HepG2 (cell line): Measurements from ENCODE around the gene TBL3. TPM values are rescaled to one million over a fixed set of nuclear protein-coding genes. Genes with fewer than 3 reads are reported as not detected.

Source experiments
- KAT8 ChIP-seq: IDR thresholded peaks from 2 replicates; pipeline ENCODE4 v1.6.1; 2016; ENCODE audit warnings: missing genetic modification reagents, missing compliant biosample characterization
- RAD21 ChIP-seq: fragments of 450-650 bp; formaldehyde crosslinking; IDR thresholded peaks from 2 replicates; pipeline ENCODE4 v1.5.0; 2020; ENCODE audit warnings: mild to moderate bottlenecking
- ZIK1 ChIP-seq: sonication (generic); formaldehyde crosslinking; IDR thresholded peaks from 2 replicates; pipeline ENCODE4 v1.5.0; 2020; ENCODE audit warnings: mild to moderate bottlenecking, low read depth, missing genetic modification reagents, borderline replicate concordance
- ZNF225 ChIP-seq: sonication (generic); formaldehyde crosslinking; IDR thresholded peaks from 2 replicates; pipeline ENCODE4 v1.4.0; 2020; ENCODE audit warnings: mild to moderate bottlenecking, missing genetic modification reagents
- ZNF451 ChIP-seq: sonication (generic); formaldehyde crosslinking; IDR thresholded peaks from 2 replicates; pipeline ENCODE4 v1.5.0; 2020; ENCODE audit warnings: mild to moderate bottlenecking, missing genetic modification reagents
- ZNF558 ChIP-seq: sonication (generic); formaldehyde crosslinking; IDR thresholded peaks from 2 replicates; pipeline ENCODE4 v1.9.0; 2022; ENCODE audit warnings: mild to moderate bottlenecking, missing genetic modification reagents, borderline replicate concordance
- ZNF652 ChIP-seq: IDR thresholded peaks from 2 replicates; pipeline ENCODE4 v1.6.1; 2016; ENCODE audit warnings: low read depth, borderline replicate concordance
- ZNF841 ChIP-seq: sonication (generic); formaldehyde crosslinking; IDR thresholded peaks from 2 replicates; pipeline ENCODE4 v1.8.1; 2023; ENCODE audit warnings: missing genetic modification reagents, borderline replicate concordance
- polyA plus RNA-seq, 8 experiments: library from polyadenylated mRNA; depleted of rRNA in 3 of 8; stranded (reverse) in 7 of 8; unstranded in 1 of 8; fragments of >200 nt; fragmentation: Illumina TruSeq in 4 of 8; extraction: Trizol in 4 of 8; gene quantifications; 2 replicates each; pipeline versions ENCODE4 v1.2.1 to v1.2.3, GENCODE V29; 2011 to 2016; ENCODE audit warnings: low read depth in 4 of 8, missing spikeins in 1 of 8, mixed read lengths in 1 of 8; ENCODE audit not compliant: insufficient read depth in 1 of 8
- total RNA-seq, 5 experiments: library from RNA; depleted of rRNA; stranded (reverse); fragments of >200 nt; fragmentation: Illumina TruSeq; extraction: Trizol; gene quantifications; 2 replicates each; pipeline ENCODE4 v1.2.3, GENCODE V29; 2016; ENCODE audit warnings: low read depth in 1 of 5
- TF ChIP-seq, protein P1 (sequence below): sonication (generic); formaldehyde crosslinking; IDR thresholded peaks from 2 replicates; pipeline ENCODE4 v1.5.0; 2020; ENCODE audit warnings: mild to moderate bottlenecking, missing genetic modification reagents, borderline replicate concordance
- TF ChIP-seq, protein P2 (sequence below): sonication (generic); formaldehyde crosslinking; IDR thresholded peaks from 2 replicates; pipeline ENCODE4 v1.4.0; 2020; ENCODE audit warnings: missing genetic modification reagents, borderline replicate concordance
- TF ChIP-seq, protein P3 (sequence below), 2 experiments: fragments of 450-650 bp in 1 of 2; sonication (generic) in 1 of 2; formaldehyde crosslinking; IDR thresholded peaks; 2 replicates each; pipeline versions ENCODE4 v1.5.0 to v1.8.0; 2020 to 2022; ENCODE audit warnings: mild to moderate bottlenecking in 1 of 2, missing genetic modification reagents in 1 of 2
- TF ChIP-seq, protein P4 (sequence below): sonication (generic); formaldehyde crosslinking; IDR thresholded peaks from 2 replicates; pipeline ENCODE4 v1.5.1; 2020; ENCODE audit warnings: missing genetic modification reagents, mild to moderate bottlenecking, borderline replicate concordance

The TBL3 gene
- total and polyA plus RNA-seq, 2 of the 13 experiments (the other 11 are each of a cell fraction or from before 2014, with no cell fraction given): 16.8 to 38.0 TPM

DNA sequence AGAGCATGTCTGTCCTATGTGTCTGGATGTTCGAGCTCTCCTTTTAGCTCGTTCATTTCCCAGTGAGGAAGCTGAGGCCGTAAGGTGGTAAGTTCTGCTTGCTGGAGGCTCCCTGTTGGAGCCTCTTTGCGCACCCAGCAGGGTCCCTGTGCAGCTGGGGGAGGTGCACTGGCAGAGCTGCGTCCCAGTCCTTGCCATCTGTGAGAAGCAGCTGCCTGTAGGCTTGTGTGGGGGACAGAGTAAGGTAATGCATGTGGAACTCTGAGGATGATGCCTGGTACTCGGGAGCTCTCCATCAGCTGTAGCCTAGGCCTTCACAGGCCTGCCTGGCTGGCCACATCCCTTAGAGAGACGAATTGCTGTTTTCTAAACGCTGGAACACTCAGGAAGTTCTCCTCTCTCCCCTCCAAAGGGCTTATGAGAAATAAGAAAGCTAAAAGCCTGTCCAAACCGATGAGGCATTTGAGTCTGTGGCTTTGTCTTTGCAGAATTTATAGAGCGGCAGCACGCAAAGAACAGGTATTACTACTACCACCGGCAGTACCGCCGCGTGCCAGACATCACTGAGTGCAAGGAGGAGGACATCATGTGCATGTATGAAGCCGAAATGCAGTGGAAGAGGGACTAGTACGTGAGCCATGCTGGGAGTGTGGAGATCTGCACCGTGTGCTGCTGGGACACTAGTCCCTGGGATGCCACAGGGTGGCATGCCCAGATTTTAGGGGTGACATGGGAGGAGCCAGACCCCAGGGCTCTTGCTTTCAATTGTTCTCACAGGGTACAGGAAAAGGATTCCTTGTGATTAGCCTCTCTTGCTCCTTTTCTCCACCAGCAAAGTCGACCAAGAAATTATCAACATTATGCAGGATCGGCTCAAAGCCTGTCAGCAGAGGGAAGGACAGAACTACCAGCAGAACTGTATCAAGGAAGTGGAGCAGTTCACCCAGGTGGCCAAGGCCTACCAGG is 10.9 kb upstream of the TBL3 start (continued):
- TF ChIP-seq, protein P1, sequence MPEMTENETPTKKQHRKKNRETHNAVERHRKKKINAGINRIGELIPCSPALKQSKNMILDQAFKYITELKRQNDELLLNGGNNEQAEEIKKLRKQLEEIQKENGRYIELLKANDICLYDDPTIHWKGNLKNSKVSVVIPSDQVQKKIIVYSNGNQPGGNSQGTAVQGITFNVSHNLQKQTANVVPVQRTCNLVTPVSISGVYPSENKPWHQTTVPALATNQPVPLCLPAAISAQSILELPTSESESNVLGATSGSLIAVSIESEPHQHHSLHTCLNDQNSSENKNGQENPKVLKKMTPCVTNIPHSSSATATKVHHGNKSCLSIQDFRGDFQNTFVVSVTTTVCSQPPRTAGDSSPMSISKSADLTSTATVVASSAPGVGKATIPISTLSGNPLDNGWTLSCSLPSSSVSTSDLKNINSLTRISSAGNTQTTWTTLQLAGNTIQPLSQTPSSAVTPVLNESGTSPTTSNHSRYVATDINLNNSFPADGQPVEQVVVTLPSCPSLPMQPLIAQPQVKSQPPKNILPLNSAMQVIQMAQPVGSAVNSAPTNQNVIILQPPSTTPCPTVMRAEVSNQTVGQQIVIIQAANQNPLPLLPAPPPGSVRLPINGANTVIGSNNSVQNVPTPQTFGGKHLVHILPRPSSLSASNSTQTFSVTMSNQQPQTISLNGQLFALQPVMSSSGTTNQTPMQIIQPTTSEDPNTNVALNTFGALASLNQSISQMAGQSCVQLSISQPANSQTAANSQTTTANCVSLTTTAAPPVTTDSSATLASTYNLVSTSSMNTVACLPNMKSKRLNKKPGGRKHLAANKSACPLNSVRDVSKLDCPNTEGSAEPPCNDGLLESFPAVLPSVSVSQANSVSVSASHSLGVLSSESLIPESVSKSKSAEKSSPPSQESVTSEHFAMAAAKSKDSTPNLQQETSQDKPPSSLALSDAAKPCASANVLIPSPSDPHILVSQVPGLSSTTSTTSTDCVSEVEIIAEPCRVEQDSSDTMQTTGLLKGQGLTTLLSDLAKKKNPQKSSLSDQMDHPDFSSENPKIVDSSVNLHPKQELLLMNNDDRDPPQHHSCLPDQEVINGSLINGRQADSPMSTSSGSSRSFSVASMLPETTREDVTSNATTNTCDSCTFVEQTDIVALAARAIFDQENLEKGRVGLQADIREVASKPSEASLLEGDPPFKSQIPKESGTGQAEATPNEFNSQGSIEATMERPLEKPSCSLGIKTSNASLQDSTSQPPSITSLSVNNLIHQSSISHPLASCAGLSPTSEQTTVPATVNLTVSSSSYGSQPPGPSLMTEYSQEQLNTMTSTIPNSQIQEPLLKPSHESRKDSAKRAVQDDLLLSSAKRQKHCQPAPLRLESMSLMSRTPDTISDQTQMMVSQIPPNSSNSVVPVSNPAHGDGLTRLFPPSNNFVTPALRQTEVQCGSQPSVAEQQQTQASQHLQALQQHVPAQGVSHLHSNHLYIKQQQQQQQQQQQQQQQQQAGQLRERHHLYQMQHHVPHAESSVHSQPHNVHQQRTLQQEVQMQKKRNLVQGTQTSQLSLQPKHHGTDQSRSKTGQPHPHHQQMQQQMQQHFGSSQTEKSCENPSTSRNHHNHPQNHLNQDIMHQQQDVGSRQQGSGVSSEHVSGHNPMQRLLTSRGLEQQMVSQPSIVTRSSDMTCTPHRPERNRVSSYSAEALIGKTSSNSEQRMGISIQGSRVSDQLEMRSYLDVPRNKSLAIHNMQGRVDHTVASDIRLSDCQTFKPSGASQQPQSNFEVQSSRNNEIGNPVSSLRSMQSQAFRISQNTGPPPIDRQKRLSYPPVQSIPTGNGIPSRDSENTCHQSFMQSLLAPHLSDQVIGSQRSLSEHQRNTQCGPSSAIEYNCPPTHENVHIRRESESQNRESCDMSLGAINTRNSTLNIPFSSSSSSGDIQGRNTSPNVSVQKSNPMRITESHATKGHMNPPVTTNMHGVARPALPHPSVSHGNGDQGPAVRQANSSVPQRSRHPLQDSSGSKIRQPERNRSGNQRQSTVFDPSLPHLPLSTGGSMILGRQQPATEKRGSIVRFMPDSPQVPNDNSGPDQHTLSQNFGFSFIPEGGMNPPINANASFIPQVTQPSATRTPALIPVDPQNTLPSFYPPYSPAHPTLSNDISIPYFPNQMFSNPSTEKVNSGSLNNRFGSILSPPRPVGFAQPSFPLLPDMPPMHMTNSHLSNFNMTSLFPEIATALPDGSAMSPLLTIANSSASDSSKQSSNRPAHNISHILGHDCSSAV (CRISPR knock-in tag): no peak
- TF ChIP-seq ZNF451 (CRISPR knock-in tag) (no peak), KAT8 (no peak), RAD21 (CRISPR knock-in tag) (peak; percentile 6), ZNF841 (CRISPR knock-in tag) (no peak), ZNF652 (no peak), ZIK1 (CRISPR knock-in tag) (no peak), ZNF558 (CRISPR knock-in tag) (no peak), ZNF225 (CRISPR knock-in tag) (no peak)
- TF ChIP-seq, protein P2, sequence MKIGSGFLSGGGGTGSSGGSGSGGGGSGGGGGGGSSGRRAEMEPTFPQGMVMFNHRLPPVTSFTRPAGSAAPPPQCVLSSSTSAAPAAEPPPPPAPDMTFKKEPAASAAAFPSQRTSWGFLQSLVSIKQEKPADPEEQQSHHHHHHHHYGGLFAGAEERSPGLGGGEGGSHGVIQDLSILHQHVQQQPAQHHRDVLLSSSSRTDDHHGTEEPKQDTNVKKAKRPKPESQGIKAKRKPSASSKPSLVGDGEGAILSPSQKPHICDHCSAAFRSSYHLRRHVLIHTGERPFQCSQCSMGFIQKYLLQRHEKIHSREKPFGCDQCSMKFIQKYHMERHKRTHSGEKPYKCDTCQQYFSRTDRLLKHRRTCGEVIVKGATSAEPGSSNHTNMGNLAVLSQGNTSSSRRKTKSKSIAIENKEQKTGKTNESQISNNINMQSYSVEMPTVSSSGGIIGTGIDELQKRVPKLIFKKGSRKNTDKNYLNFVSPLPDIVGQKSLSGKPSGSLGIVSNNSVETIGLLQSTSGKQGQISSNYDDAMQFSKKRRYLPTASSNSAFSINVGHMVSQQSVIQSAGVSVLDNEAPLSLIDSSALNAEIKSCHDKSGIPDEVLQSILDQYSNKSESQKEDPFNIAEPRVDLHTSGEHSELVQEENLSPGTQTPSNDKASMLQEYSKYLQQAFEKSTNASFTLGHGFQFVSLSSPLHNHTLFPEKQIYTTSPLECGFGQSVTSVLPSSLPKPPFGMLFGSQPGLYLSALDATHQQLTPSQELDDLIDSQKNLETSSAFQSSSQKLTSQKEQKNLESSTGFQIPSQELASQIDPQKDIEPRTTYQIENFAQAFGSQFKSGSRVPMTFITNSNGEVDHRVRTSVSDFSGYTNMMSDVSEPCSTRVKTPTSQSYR (CRISPR knock-in tag): no peak
- TF ChIP-seq, protein P3, sequence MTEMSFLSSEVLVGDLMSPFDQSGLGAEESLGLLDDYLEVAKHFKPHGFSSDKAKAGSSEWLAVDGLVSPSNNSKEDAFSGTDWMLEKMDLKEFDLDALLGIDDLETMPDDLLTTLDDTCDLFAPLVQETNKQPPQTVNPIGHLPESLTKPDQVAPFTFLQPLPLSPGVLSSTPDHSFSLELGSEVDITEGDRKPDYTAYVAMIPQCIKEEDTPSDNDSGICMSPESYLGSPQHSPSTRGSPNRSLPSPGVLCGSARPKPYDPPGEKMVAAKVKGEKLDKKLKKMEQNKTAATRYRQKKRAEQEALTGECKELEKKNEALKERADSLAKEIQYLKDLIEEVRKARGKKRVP (CRISPR knock-in tag; IDR thresholded peaks at IDR 0.05): no peak
- TF ChIP-seq, protein P4, sequence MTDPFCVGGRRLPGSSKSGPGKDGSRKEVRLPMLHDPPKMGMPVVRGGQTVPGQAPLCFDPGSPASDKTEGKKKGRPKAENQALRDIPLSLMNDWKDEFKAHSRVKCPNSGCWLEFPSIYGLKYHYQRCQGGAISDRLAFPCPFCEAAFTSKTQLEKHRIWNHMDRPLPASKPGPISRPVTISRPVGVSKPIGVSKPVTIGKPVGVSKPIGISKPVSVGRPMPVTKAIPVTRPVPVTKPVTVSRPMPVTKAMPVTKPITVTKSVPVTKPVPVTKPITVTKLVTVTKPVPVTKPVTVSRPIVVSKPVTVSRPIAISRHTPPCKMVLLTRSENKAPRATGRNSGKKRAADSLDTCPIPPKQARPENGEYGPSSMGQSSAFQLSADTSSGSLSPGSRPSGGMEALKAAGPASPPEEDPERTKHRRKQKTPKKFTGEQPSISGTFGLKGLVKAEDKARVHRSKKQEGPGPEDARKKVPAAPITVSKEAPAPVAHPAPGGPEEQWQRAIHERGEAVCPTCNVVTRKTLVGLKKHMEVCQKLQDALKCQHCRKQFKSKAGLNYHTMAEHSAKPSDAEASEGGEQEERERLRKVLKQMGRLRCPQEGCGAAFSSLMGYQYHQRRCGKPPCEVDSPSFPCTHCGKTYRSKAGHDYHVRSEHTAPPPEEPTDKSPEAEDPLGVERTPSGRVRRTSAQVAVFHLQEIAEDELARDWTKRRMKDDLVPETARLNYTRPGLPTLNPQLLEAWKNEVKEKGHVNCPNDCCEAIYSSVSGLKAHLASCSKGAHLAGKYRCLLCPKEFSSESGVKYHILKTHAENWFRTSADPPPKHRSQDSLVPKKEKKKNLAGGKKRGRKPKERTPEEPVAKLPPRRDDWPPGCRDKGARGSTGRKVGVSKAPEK: 0 out of 2 replicates have a peak, but pooled peaks have one; percentile 18
